HEK293 (cell line): ENCODE measurements around the gene S100A10.
A peak's percentile ranks its signal among the peaks of the same experiment; 100 is the strongest.

Source experiments
- CTCF ChIA-PET: fragments of 350-600 bp; formaldehyde crosslinking; extraction: SDS; loops from one replicate; lab custom pipeline; 2021; ENCODE audit warnings: antibody characterized with exemption; lab: Yijun Ruan, JAX
- POLR2A ChIA-PET: fragments of 300-600 bp; formaldehyde crosslinking; extraction: SDS; loops from one replicate; lab custom pipeline; 2020; ENCODE audit warnings: antibody characterized with exemption, inconsistent platforms; lab: Yijun Ruan, JAX
- H3K27ac ChIP-seq: fragments of 200-500 bp; sonication (Bioruptor generic); 2 replicates; pipeline ENCODE4 v1.5.1; 2014; ENCODE audit warnings: low read depth, low read length, control low read depth, inconsistent platforms; ENCODE audit errors: extremely low read depth
- H3K36me3 ChIP-seq, 2 experiments: fragments of 200-500 bp in 1 of 2; sonication (Bioruptor generic) in 1 of 2; 1 replicate in 1 of 2; 2 replicates in 1 of 2; pipeline ENCODE4 v1.5.1; 2014 to 2017; ENCODE audit warnings: inconsistent platforms in 2 of 2, low read length in 2 of 2; ENCODE audit not compliant: control insufficient read depth in 2 of 2, insufficient read depth in 1 of 2
- H3K4me1 ChIP-seq: fragments of 200-500 bp; sonication (Bioruptor generic); 2 replicates; pipeline ENCODE4 v1.5.1; 2014; ENCODE audit warnings: mild to moderate bottlenecking, low read length, inconsistent platforms; ENCODE audit not compliant: control insufficient read depth, insufficient read depth
- H3K4me3 ChIP-seq: 2 replicates; pipeline ENCODE4 v1.5.1; 2011; ENCODE audit warnings: low read depth, mild to moderate bottlenecking, control low read depth, low read length, moderate library complexity
- H3K9me3 ChIP-seq: fragments of 200-500 bp; sonication (Bioruptor generic); 2 replicates; pipeline ENCODE4 v1.5.1; 2014; ENCODE audit warnings: low read depth, low read length, inconsistent platforms; ENCODE audit not compliant: control insufficient read depth, insufficient read depth
- GLIS1 ChIP-seq: fragments of 450-650 bp; formaldehyde crosslinking; IDR thresholded peaks from 2 replicates; pipeline ENCODE4 v1.5.1; 2016; ENCODE audit warnings: missing biosample characterization, missing genetic modification characterization
- SP2 ChIP-seq: fragments of 450-650 bp; formaldehyde crosslinking; IDR thresholded peaks from 2 replicates; pipeline ENCODE4 v1.5.1; 2016; ENCODE audit warnings: missing biosample characterization, missing genetic modification characterization
- SP7 ChIP-seq: fragments of 450-650 bp; formaldehyde crosslinking; IDR thresholded peaks from 2 replicates; pipeline ENCODE4 v1.5.1; 2016; ENCODE audit warnings: missing biosample characterization, missing genetic modification characterization
- TCF7L2 ChIP-seq: IDR thresholded peaks from 2 replicates; pipeline ENCODE4 v1.6.1; 2011; ENCODE audit warnings: low read depth, mild to moderate bottlenecking, inconsistent platforms, low read length, moderate library complexity, borderline replicate concordance
- ZBTB6 ChIP-seq: fragments of 450-650 bp; formaldehyde crosslinking; IDR thresholded peaks from 2 replicates; pipeline ENCODE4 v1.5.1; 2017; ENCODE audit warnings: missing biosample characterization, missing genetic modification characterization
- ZEB2 ChIP-seq: fragments of 450-650 bp; formaldehyde crosslinking; IDR thresholded peaks from 2 replicates; pipeline ENCODE4 v1.5.1; 2016; ENCODE audit warnings: missing biosample characterization, missing genetic modification characterization
- ZNF10 ChIP-seq: fragments of 450-650 bp; formaldehyde crosslinking; IDR thresholded peaks from 2 replicates; pipeline ENCODE4 v1.5.1; 2017; ENCODE audit warnings: missing biosample characterization, missing genetic modification characterization
- ZNF112 ChIP-seq: fragments of 450-650 bp; formaldehyde crosslinking; IDR thresholded peaks from 2 replicates; pipeline ENCODE4 v1.5.0; 2017; ENCODE audit warnings: missing biosample characterization, missing genetic modification characterization
- ZNF18 ChIP-seq: fragments of 450-650 bp; formaldehyde crosslinking; IDR thresholded peaks from 2 replicates; pipeline ENCODE4 v1.5.1; 2016; ENCODE audit warnings: missing biosample characterization, missing genetic modification characterization
- ZNF366 ChIP-seq: fragments of 450-650 bp; formaldehyde crosslinking; conservative IDR thresholded peaks from 2 replicates; pipeline ENCODE4 v1.5.1; 2016; ENCODE audit warnings: missing biosample characterization, missing genetic modification characterization
- ZNF600 ChIP-seq: fragments of 450-650 bp; formaldehyde crosslinking; IDR thresholded peaks from 2 replicates; pipeline ENCODE4 v1.5.1; 2016; ENCODE audit warnings: missing biosample characterization, missing genetic modification characterization
- ZNF629 ChIP-seq: fragments of 450-650 bp; formaldehyde crosslinking; IDR thresholded peaks from 2 replicates; pipeline ENCODE4 v1.5.1; 2017; ENCODE audit warnings: missing biosample characterization, missing genetic modification characterization
- ZNF639 ChIP-seq: fragments of 450-650 bp; formaldehyde crosslinking; IDR thresholded peaks from 2 replicates; pipeline ENCODE4 v1.5.1; 2016; ENCODE audit warnings: missing biosample characterization, missing genetic modification characterization
- TF ChIP-seq, protein P1 (sequence below): fragments of 450-650 bp; formaldehyde crosslinking; IDR thresholded peaks from 2 replicates; pipeline ENCODE4 v1.5.1; 2016; ENCODE audit warnings: missing biosample characterization, missing genetic modification characterization, borderline replicate concordance
- TF ChIP-seq, protein P2 (sequence below): fragments of 450-650 bp; formaldehyde crosslinking; IDR thresholded peaks from 2 replicates; pipeline ENCODE4 v1.5.1; 2017; ENCODE audit warnings: missing biosample characterization, mild to moderate bottlenecking, missing genetic modification characterization, moderate library complexity

Gene S100A10

GRCh38 chr1:151990058-151990855 is 3.4 kb downstream of the S100A10 start (continued):
- TF ChIP-seq, protein P1, sequence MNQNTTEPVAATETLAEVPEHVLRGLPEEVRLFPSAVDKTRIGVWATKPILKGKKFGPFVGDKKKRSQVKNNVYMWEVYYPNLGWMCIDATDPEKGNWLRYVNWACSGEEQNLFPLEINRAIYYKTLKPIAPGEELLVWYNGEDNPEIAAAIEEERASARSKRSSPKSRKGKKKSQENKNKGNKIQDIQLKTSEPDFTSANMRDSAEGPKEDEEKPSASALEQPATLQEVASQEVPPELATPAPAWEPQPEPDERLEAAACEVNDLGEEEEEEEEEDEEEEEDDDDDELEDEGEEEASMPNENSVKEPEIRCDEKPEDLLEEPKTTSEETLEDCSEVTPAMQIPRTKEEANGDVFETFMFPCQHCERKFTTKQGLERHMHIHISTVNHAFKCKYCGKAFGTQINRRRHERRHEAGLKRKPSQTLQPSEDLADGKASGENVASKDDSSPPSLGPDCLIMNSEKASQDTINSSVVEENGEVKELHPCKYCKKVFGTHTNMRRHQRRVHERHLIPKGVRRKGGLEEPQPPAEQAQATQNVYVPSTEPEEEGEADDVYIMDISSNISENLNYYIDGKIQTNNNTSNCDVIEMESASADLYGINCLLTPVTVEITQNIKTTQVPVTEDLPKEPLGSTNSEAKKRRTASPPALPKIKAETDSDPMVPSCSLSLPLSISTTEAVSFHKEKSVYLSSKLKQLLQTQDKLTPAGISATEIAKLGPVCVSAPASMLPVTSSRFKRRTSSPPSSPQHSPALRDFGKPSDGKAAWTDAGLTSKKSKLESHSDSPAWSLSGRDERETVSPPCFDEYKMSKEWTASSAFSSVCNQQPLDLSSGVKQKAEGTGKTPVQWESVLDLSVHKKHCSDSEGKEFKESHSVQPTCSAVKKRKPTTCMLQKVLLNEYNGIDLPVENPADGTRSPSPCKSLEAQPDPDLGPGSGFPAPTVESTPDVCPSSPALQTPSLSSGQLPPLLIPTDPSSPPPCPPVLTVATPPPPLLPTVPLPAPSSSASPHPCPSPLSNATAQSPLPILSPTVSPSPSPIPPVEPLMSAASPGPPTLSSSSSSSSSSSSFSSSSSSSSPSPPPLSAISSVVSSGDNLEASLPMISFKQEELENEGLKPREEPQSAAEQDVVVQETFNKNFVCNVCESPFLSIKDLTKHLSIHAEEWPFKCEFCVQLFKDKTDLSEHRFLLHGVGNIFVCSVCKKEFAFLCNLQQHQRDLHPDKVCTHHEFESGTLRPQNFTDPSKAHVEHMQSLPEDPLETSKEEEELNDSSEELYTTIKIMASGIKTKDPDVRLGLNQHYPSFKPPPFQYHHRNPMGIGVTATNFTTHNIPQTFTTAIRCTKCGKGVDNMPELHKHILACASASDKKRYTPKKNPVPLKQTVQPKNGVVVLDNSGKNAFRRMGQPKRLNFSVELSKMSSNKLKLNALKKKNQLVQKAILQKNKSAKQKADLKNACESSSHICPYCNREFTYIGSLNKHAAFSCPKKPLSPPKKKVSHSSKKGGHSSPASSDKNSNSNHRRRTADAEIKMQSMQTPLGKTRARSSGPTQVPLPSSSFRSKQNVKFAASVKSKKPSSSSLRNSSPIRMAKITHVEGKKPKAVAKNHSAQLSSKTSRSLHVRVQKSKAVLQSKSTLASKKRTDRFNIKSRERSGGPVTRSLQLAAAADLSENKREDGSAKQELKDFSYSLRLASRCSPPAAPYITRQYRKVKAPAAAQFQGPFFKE (tag by site-specific recombination), result no peak
- TF ChIP-seq ZNF112 (tag by site-specific recombination) (no peak), ZNF18 (tag by site-specific recombination) (peak; percentile 78; the same call in 1 of the 2 replicates), ZNF639 (tag by site-specific recombination) (no peak)

GRCh38 chr1:151989211-151989862 is 4.3 kb downstream of the S100A10 start:
- Histone ChIP-seq H3K4me3 (no peak overlapping the region), H3K4me1 (peaks cover 44% of the 10 kb centered on the region), H3K36me3 (peaks cover 10 to 21% of the 10 kb centered on the region in 2 experiments; a peak in 2 of 3 replicates), H3K27ac (peak overlapping the region; percentile 50; the same call in 1 of the 2 replicates)
- ChIA-PET CTCF (interaction anchor here (0.6 to 9.3 kb wide), 12 partner anchors 9 to 779 kb away, joined by 3 to 131 read pairs (median 4); no protein-coding TSS in a partner anchor), POLR2A (interaction anchor here (0.8 to 3.5 kb wide), 10 partner anchors 10 to 80 kb away, joined by 3 to 24 read pairs (median 4); partner anchors contain the start of gene THEM4)
- TF ChIP-seq ZNF600 (tag by site-specific recombination) (peak; percentile 48), ZBTB6 (tag by site-specific recombination) (no peak), SP7 (tag by site-specific recombination) (no peak), ZNF10 (peak; percentile 70; the same call in 1 of the 2 replicates), ZNF366 (tag by site-specific recombination) (0 out of 2 replicates have a peak, but pooled peaks have one; percentile 25), ZEB2 (tag by site-specific recombination) (no peak), GLIS1 (peak; percentile 61), ZNF629 (tag by site-specific recombination) (peak; percentile 15; the same call in 1 of the 2 replicates), SP2 (peak; percentile 30), TCF7L2 (no peak)
- TF ChIP-seq, protein P2, sequence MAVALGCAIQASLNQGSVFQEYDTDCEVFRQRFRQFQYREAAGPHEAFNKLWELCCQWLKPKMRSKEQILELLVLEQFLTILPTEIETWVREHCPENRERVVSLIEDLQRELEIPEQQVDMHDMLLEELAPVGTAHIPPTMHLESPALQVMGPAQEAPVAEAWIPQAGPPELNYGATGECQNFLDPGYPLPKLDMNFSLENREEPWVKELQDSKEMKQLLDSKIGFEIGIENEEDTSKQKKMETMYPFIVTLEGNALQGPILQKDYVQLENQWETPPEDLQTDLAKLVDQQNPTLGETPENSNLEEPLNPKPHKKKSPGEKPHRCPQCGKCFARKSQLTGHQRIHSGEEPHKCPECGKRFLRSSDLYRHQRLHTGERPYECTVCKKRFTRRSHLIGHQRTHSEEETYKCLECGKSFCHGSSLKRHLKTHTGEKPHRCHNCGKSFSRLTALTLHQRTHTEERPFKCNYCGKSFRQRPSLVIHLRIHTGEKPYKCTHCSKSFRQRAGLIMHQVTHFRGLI (tag by site-specific recombination), result peak; percentile 92
- TF ChIP-seq, all 188 proteins: peak for 7
- H3K9me3 ChIP-seq, result no peaks in the 10 kb centered on the region
